Measurements from ENCODE around the gene AOC1.
"Not testable (repeated sequence)": the region's sequence is repeated elsewhere in the genome, so short reads cannot be mapped to it uniquely, and the experiment has no call there.

Gene AOC1

DNA sequence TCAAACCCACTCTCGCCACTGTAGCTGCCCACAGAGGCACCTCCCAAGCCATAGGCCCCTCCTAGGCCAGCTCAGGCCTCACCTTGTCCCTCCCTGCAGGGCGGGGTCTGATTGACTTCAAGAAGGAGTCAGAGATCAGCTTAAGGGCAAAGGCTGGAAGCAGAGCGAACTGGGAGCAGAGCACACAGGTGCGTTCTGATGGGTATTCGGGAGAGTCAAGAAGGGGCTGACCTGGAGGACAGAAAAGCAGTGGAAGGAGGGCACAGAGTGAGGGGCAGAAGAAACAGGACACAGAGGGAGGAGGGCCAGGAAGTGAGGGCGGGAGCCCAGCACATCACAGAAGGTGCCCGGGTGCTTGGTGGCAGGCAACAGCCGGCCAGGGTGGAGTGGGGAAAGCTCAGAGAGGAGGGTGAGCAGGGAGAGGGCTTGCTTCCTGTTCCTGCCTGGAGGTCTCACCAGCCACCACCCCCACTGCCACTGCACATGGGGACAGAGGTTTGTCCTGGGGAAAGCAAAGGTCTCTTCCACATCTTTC lies at the start of gene AOC1:
Gene AOC1 (plus strand): TSS at position 147 of the 535 bp plus-strand sequence. CDS start 3,954 bp downstream, outside the sequence.
- TF ChIP-seq CTCF (IDR thresholded peaks at IDR 0.05; ENCODE audit: control insufficient read depth, insufficient read depth, low read depth, low read length, missing control alignments), result no peak
- DNase-seq (ENCODE audit: low read depth), result no peak
- no peak within 1 kb of the TSS for H3K4me3 ChIP-seq (ENCODE audit: control insufficient read depth, low read depth, low read length)

DNA sequence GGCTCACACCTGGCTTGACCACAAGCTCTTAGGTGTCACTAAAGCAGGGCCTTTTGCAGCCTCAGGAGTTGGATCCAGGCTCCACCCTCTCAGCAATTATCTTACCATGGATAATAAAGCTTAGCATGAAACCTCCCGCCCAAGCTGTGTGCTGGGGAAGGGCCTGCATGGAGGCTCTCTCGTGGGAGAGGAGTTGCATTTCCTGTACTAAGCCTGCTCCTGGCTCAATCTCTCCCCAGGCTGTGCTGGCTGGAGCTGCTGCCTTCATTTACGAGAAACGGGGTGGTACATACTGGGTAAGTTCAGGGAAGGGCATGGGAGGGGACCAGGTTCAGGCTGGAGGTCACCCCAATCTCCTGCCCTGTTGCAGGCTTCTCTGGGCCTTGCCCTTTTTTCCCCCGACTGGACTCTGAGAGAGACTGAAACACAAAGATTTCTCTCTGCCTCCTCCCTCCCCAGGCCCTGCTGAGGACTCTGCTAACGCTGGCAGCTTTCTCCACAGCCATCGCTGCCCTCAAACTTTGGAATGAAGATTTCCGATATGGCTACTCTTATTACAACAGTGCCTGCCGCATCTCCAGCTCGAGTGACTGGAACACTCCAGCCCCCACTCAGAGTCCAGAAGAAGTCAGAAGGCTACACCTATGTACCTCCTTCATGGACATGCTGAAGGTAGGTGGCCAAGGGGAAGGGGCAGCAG lies 49.0 kb upstream of the AOC1 start:
- DNase-seq (ENCODE audit: low read depth), result no peak
- no peak for TF ChIP-seq CTCF (IDR thresholded peaks at IDR 0.05; ENCODE audit: control insufficient read depth, insufficient read depth, low read depth, low read length, missing control alignments)
- H3K4me3 ChIP-seq (ENCODE audit: control insufficient read depth, low read depth, low read length), result no peak overlapping the region

DNA sequence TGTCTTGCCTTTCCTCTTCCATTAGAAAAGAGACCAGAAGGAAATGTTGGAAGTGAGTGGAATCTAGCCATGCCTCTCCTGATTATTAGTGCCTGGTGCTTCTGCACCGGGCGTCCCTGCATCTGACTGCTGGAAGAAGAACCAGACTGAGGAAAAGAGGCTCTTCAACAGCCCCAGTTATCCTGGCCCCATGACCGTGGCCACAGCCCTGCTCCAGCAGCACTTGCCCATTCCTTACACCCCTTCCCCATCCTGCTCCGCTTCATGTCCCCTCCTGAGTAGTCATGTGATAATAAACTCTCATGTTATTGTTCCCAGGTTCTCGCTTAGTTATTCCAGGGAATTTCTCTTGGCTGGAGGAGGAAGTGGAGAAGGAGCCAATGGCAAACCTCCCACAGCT lies 47.5 kb upstream of the AOC1 start:
- no peak overlapping the region for H3K4me3 ChIP-seq (ENCODE audit: control insufficient read depth, low read depth, low read length)
- no peak for TF ChIP-seq CTCF (IDR thresholded peaks at IDR 0.05; ENCODE audit: control insufficient read depth, insufficient read depth, low read depth, low read length, missing control alignments)
- DNase-seq (ENCODE audit: low read depth), result no peak

- no peak for DNase-seq (ENCODE audit: low read depth)
- TF ChIP-seq CTCF (IDR thresholded peaks at IDR 0.05; ENCODE audit: control insufficient read depth, insufficient read depth, low read depth, low read length, missing control alignments), result no peak
- no peak overlapping the region for H3K4me3 ChIP-seq (ENCODE audit: control insufficient read depth, low read depth, low read length)
Measured at GRCh38 chr7:150805864-150806263, 46.5 kb upstream of the AOC1 start.

DNA sequence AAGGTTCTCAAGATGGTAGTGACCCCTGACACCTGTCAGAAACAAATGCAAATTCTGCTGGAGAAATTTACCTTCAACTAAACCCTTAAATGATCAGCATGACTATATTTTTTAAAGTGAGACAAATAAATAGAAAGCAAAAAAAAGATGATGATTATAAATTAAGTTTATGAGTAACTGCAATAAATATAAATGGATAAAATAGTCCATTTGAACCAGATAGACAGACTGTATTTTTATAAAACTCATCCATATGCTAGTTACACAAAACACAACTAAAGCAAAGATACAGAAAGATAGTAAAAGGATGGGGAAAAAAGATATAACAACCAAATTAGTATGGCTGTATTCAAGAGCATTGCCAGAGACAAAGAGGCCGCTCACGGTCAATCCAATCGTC lies 45.9 kb upstream of the AOC1 start:
- DNase-seq (ENCODE audit: low read depth), result no peak
- no peak overlapping the region for H3K4me3 ChIP-seq (ENCODE audit: control insufficient read depth, low read depth, low read length)
- TF ChIP-seq CTCF (IDR thresholded peaks at IDR 0.05; ENCODE audit: control insufficient read depth, insufficient read depth, low read depth, low read length, missing control alignments), result no peak

DNA sequence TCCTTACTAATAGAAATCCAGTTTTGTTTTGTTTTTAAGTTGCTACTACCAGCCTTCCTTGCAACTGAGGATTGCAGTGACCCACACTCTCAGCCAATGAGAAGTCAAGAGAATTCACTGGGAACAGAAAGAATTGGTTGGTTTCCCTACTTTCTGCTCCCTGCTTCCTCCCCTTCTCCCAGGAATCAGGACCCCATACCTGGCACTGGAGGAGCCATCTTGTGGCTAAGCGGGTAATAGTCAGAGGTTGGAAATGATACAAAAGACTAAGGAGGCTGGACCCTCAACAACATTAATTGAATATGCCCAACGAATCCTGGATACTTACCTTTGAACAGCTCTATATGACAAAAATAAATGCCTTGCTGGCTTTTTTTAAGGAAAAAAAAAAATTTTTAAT lies 45.5 kb upstream of the AOC1 start:
- DNase-seq (ENCODE audit: low read depth), result no peak
- no peak overlapping the region for H3K4me3 ChIP-seq (ENCODE audit: control insufficient read depth, low read depth, low read length)
- no peak for TF ChIP-seq CTCF (IDR thresholded peaks at IDR 0.05; ENCODE audit: control insufficient read depth, insufficient read depth, low read depth, low read length, missing control alignments)

- not testable (repeated sequence) for H3K4me3 ChIP-seq (ENCODE audit: control insufficient read depth, low read depth, low read length); DNase-seq (ENCODE audit: low read depth)
Measured at GRCh38 chr7:150807616-150808438, 44.5 kb upstream of the AOC1 start.
